Spleen (tissue), 7 donors: ENCODE data around the gene OBSCN.

Experiments
- POLR2A ChIP-seq, 3 donors: fragments of 450-650 bp; IDR thresholded peaks; one replicate each; pipeline ENCODE4 v1.5.1; 2017; ENCODE audit warnings: antibody characterized with exemption in 3 of 3, mild to moderate bottlenecking in 1 of 3
- TF ChIP-seq, protein P1 (sequence below), 11 experiments: fragments of 200-600 bp in 7 of 11; fragments of 450-650 bp in 4 of 11; sonication (generic) in 4 of 11; IDR thresholded peaks in 8 of 11; conservative IDR thresholded peaks in 3 of 11; 1 replicate in 7 of 11; 2 replicates in 4 of 11; pipeline versions ENCODE4 v1.4.0 to v1.8.0; 2016 to 2021; ENCODE audit warnings: antibody characterized with exemption in 11 of 11, inconsistent platforms in 4 of 11, mild to moderate bottlenecking in 1 of 11
- donor health status: DM: no; HTN: no; CAD: no; lungs with moderate emphysema.
- donor health status: DM: no; HTN: no; CAD: no.
- donor health status: DM: no; HTN: no; CAD: no.

DNA sequence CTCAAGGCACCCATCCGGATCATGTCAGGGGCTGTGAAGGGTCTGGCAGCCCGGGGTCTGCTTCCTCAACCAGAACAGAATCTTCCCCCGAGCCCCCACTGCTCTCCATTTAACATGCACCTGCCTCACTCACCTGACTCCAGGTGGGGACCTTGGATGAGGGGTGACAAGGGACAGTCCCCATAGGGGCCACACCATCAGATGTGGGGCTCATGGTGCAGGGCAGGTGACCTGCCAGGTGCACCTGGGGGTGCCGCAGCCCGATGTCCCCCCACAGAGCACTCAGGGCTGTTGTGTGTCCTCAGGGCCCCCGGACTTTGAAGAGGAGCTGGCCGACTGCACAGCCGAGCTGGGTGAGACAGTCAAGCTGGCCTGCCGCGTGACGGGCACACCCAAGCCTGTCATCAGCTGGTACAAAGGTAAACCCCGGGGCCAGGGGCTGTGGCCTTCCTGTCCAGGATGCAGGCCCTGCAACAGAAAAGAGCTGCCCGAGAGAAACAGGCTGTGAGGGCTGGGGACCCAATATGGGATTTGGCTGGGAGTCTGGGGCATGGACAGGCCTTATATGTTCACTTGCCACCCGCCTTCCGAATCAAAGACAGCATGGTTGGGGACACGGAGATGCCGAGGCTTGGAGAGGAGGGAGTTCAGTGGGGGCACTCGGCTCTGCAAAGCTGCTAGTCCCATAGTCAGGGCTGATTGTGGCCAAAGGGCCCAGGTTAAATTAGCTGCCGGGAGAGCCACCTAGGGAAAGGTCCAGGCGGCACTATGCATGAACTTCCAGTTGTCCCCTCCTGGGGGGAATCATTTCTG, 134.2 kb downstream of the OBSCN start:
- no peak for TF ChIP-seq POLR2A (IDR thresholded peaks at IDR 0.05)
- TF ChIP-seq, protein P1, sequence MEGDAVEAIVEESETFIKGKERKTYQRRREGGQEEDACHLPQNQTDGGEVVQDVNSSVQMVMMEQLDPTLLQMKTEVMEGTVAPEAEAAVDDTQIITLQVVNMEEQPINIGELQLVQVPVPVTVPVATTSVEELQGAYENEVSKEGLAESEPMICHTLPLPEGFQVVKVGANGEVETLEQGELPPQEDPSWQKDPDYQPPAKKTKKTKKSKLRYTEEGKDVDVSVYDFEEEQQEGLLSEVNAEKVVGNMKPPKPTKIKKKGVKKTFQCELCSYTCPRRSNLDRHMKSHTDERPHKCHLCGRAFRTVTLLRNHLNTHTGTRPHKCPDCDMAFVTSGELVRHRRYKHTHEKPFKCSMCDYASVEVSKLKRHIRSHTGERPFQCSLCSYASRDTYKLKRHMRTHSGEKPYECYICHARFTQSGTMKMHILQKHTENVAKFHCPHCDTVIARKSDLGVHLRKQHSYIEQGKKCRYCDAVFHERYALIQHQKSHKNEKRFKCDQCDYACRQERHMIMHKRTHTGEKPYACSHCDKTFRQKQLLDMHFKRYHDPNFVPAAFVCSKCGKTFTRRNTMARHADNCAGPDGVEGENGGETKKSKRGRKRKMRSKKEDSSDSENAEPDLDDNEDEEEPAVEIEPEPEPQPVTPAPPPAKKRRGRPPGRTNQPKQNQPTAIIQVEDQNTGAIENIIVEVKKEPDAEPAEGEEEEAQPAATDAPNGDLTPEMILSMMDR (IDR thresholded peaks at IDR 0.05 in 8 of 11, conservative IDR thresholded peaks at IDR 0.05 in 3 of 11): no peak
